Suprapubic skin (tissue), 4 donors: ENCODE results near the gene CADPS.

Experiments
- CTCF ChIP-seq, 2 donors: fragments of 200-600 bp in 1 of 2; fragments of 450-650 bp in 1 of 2; sonication (generic) in 1 of 2; IDR thresholded peaks; one replicate each; pipeline ENCODE4 v1.5.1; 2016 to 2019; ENCODE audit warnings: antibody characterized with exemption in 2 of 2, mild to moderate bottlenecking in 1 of 2, moderate library complexity in 1 of 2
- EP300 ChIP-seq: sonication (generic); formaldehyde crosslinking; IDR thresholded peaks from one replicate; pipeline ENCODE4 v1.6.1; 2017; ENCODE audit warnings: antibody characterized with exemption
- POLR2A ChIP-seq, 2 donors: fragments of 450-650 bp; IDR thresholded peaks; one replicate each; pipeline ENCODE4 v1.6.1; 2017; ENCODE audit warnings: antibody characterized with exemption in 2 of 2, mild to moderate bottlenecking in 2 of 2, moderate library complexity in 2 of 2
- POLR2AphosphoS5 ChIP-seq, 3 donors: sonication (generic); formaldehyde crosslinking; IDR thresholded peaks; one replicate each; pipeline ENCODE4 v1.6.1; 2017; ENCODE audit warnings: antibody characterized with exemption in 3 of 3

DNA sequence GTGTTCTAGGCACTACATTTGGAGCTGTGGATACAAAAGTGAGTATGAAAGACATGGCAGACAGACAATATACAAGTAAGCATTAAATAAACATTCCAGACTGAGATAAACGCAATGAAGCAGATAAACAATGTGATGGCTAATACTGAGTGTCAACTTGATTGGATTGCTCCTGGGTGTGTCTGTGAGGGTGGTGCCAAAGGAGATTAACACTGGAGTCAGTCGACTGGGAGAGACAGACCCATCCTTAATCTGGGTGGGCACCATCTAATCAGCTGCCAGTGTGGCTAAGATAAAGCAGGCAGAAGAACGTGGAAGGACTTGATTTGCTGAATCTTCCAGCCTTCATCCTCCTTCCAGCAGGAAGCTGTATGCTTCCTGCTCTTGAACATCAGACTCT lies 77.2 kb downstream of the CADPS start:
- no peak for TF ChIP-seq CTCF (IDR thresholded peaks at IDR 0.05)
- TF ChIP-seq POLR2A (IDR thresholded peaks at IDR 0.05), result no peak
- TF ChIP-seq EP300, result no peak
- TF ChIP-seq POLR2AphosphoS5 (IDR thresholded peaks at IDR 0.05), result no peak
